ENCODE data around the gene MAPK8IP2. TPM values are rescaled to one million over a fixed set of nuclear protein-coding genes. Genes with fewer than 3 reads are reported as not detected.

Gene MAPK8IP2
- total and polyA plus RNA-seq, 2 of the 4 experiments (the other 2 are of a cell fraction): under 0.01 to 0.14 TPM

GRCh38 chr22:50625131-50625567 lies 24.6 kb downstream of the MAPK8IP2 start:
- in situ Hi-C loops (cut with MboI; ENCODE audit: low sequenced_read_pairs): no loop called here
- no peaks in the 10 kb centered on the region for H3K9me3 ChIP-seq (ENCODE audit: control insufficient read depth, insufficient read depth, low read length)
- H3K4ac ChIP-seq (ENCODE audit: low read depth, low read length): no peak overlapping the region
- ChIA-PET CTCF (no interaction called here), POLR2A (ENCODE audit: unreplicated experiment) (no interaction called here)
- H2BK120ac ChIP-seq (ENCODE audit: low read depth, low read length): no peak overlapping the region
- H2AFZ ChIP-seq (replicated peaks; ENCODE audit: low read length, poor library complexity): no peak overlapping the region
- no peak overlapping the region for H2BK5ac ChIP-seq (ENCODE audit: low read depth, low read length, poor library complexity, severe bottlenecking)
- no peak overlapping the region for H2AK9ac ChIP-seq (replicated peaks; ENCODE audit: low read depth, low read length, poor library complexity)
- no peak for TF ChIP-seq USF2 (IDR thresholded peaks at IDR 0.05; ENCODE audit: low read depth, low read length)
- TF ChIP-seq CHD1 (IDR thresholded peaks at IDR 0.05; ENCODE audit: low read depth, low read length): no peak
- no peak overlapping the region for H3K56ac ChIP-seq (ENCODE audit: extremely low read depth, insufficient read depth, low read length)
- H3K4me2 ChIP-seq (ENCODE audit: low read depth, low read length): no peak overlapping the region
- no peak overlapping the region for H3K18ac ChIP-seq (ENCODE audit: low read depth, low read length)
- no peak overlapping the region for H2BK15ac ChIP-seq (ENCODE audit: low read depth, low read length)
- no peak overlapping the region for H3K27ac ChIP-seq (ENCODE audit: insufficient read depth, low read length)
- H4K5ac ChIP-seq (ENCODE audit: low read depth, low read length): no peak overlapping the region
- no peak overlapping the region for H2BK20ac ChIP-seq (ENCODE audit: low read depth, low read length)
- intact Hi-C loops (cut with micrococcal nuclease): no loop called here
- dilution Hi-C loops (cut with HindIII; ENCODE audit: low sequenced_read_pairs, unreplicated experiment): no loop called here
- H3K9ac ChIP-seq (ENCODE audit: low read depth, low read length): no peak overlapping the region
- no peaks in the 10 kb centered on the region for H3K27me3 ChIP-seq (ENCODE audit: control insufficient read depth, insufficient read depth, low read length)
- H2AK5ac ChIP-seq (ENCODE audit: low read depth, low read length): no peak overlapping the region
- peaks cover 6 to 24% of the 10 kb centered on the region in 2 experiments; a peak in 2 of 4 replicates for H3K79me1 ChIP-seq (ENCODE audit: low read depth in 1 of 2, low read length in 2 of 2)
- no peak overlapping the region for H4K91ac ChIP-seq (ENCODE audit: insufficient read depth, low read depth, low read length)
- BruUV-seq (replicated peaks): no TSS peak
- H3K23ac ChIP-seq (ENCODE audit: low read depth, low read length): no peak overlapping the region
- WGBS, 2 experiments (ENCODE audit: extremely low coverage in 2 of 2, insufficient read length in 1 of 2): 70% methylated on average over 2 of the region's 14 CpGs; no CpG with 5 or more reads in 1 of the 2 experiments
- DNase-seq (no peak), ATAC-seq (ENCODE audit: low read depth) (no peak)
- no peak overlapping the region for H3K14ac ChIP-seq (replicated peaks; ENCODE audit: low read depth, low read length)
- H3K4me3 ChIP-seq (ENCODE audit: insufficient read depth, low read depth, low read length): no peak overlapping the region
- H3K4me1 ChIP-seq (ENCODE audit: control insufficient read depth, insufficient read depth, low read length): peaks cover 16% of the 10 kb centered on the region; the same call in 1 of the 2 replicates
- H4K20me1 ChIP-seq (ENCODE audit: insufficient read depth, low read length): peaks cover 9% of the 10 kb centered on the region
- peaks cover 9% of the 10 kb centered on the region for H3K9me1 ChIP-seq (ENCODE audit: insufficient read depth, low read length)
- H4K8ac ChIP-seq (ENCODE audit: low read depth in 2 of 2, low read length in 2 of 2): no peak overlapping the region
- H3K36me3 ChIP-seq (ENCODE audit: control insufficient read depth, insufficient read depth, low read length): peaks cover 2% of the 10 kb centered on the region; the same call in 1 of the 2 replicates
